BLaER1 (cell line): ENCODE results near the gene CHN2.

ENCODE experiments used
- H3K27ac ChIP-seq: shearing (Covaris generic); formaldehyde crosslinking; 2 replicates; pipeline ENCODE4 v1.8.1; 2022
- H3K27me3 ChIP-seq: shearing (Covaris generic); formaldehyde crosslinking; 2 replicates; pipeline ENCODE4 v1.8.1; 2022
- H3K36me3 ChIP-seq: shearing (Covaris generic); formaldehyde crosslinking; 2 replicates; pipeline ENCODE4 v1.8.1; 2022
- H3K4me1 ChIP-seq: shearing (Covaris generic); formaldehyde crosslinking; 2 replicates; pipeline ENCODE4 v1.8.1; 2022
- H3K4me2 ChIP-seq: shearing (Covaris generic); formaldehyde crosslinking; 2 replicates; pipeline ENCODE4 v1.8.1; 2022
- H3K4me3 ChIP-seq: shearing (Covaris generic); formaldehyde crosslinking; 2 replicates; pipeline ENCODE4 v1.8.1; 2022
- H3K9ac ChIP-seq: shearing (Covaris generic); formaldehyde crosslinking; 2 replicates; pipeline ENCODE4 v1.8.1; 2022
- H3K9me3 ChIP-seq: shearing (Covaris generic); formaldehyde crosslinking; 2 replicates; pipeline ENCODE4 v1.8.1; 2022
- H4K20me1 ChIP-seq: shearing (Covaris generic); formaldehyde crosslinking; 2 replicates; pipeline ENCODE4 v1.8.1; 2022
- Cebpa-rat ChIP-seq: shearing (Covaris generic); IDR thresholded peaks from 2 replicates; pipeline ENCODE4 v1.8.1; 2022

Gene CHN2

GRCh38 chr7:29265208-29265923 lies 70.8 kb downstream of the CHN2 start:
- no peak for TF ChIP-seq Cebpa-rat
- H4K20me1 ChIP-seq = no peaks in the 10 kb centered on the region
- H3K27ac ChIP-seq = no peak overlapping the region
- peaks cover 6% of the 10 kb centered on the region; the same call in 1 of the 2 replicates for H3K4me1 ChIP-seq
- no peaks in the 10 kb centered on the region for H3K36me3 ChIP-seq
- peaks cover 16% of the 10 kb centered on the region for H3K9me3 ChIP-seq
- H3K4me2 ChIP-seq = no peak overlapping the region; the same call in 1 of the 2 replicates
- no peaks in the 10 kb centered on the region for H3K27me3 ChIP-seq
- no peak overlapping the region for H3K9ac ChIP-seq
- no peak overlapping the region for H3K4me3 ChIP-seq

GRCh38 chr7:29269935-29270334 lies 75.4 kb downstream of the CHN2 start:
- peaks cover 6% of the 10 kb centered on the region; the same call in 1 of the 2 replicates for H3K4me1 ChIP-seq
- no peak overlapping the region for H3K4me2 ChIP-seq
- no peak overlapping the region for H3K9ac ChIP-seq
- TF ChIP-seq Cebpa-rat = no peak
- no peak overlapping the region for H3K27ac ChIP-seq
- H3K9me3 ChIP-seq = no peaks in the 10 kb centered on the region
- no peaks in the 10 kb centered on the region for H3K27me3 ChIP-seq
- no peak overlapping the region for H3K4me3 ChIP-seq
- no peaks in the 10 kb centered on the region for H4K20me1 ChIP-seq
- no peaks in the 10 kb centered on the region for H3K36me3 ChIP-seq

- no peak for TF ChIP-seq Cebpa-rat
- Histone ChIP-seq H4K20me1 (no peaks in the 10 kb centered on the region), H3K27me3 (no peaks in the 10 kb centered on the region), H3K9me3 (no peaks in the 10 kb centered on the region), H3K4me2 (no peak overlapping the region), H3K9ac (no peak overlapping the region), H3K36me3 (no peaks in the 10 kb centered on the region), H3K27ac (no peak overlapping the region), H3K4me3 (no peak overlapping the region), H3K4me1 (0 out of 2 replicates have a peak, but pooled peaks cover 3% of the 10 kb centered on the region)
These were observed 76.2 kb downstream of the CHN2 start for GRCh38 chr7:29270594-29271318.

GRCh38 chr7:29271319-29271658 lies 76.7 kb downstream of the CHN2 start:
- H3K9me3 ChIP-seq = no peaks in the 10 kb centered on the region
- H3K27me3 ChIP-seq = no peaks in the 10 kb centered on the region
- no peak overlapping the region for H3K4me3 ChIP-seq
- H3K4me1 ChIP-seq = 0 out of 2 replicates have a peak, but pooled peaks cover 8% of the 10 kb centered on the region
- H3K27ac ChIP-seq = no peak overlapping the region
- H3K36me3 ChIP-seq = no peaks in the 10 kb centered on the region
- no peak overlapping the region for H3K9ac ChIP-seq
- H4K20me1 ChIP-seq = no peaks in the 10 kb centered on the region
- H3K4me2 ChIP-seq = no peak overlapping the region
- no peak for TF ChIP-seq Cebpa-rat

- Histone ChIP-seq H3K9me3 (no peaks in the 10 kb centered on the region), H4K20me1 (no peaks in the 10 kb centered on the region), H3K36me3 (no peaks in the 10 kb centered on the region), H3K27ac (no peak overlapping the region), H3K4me3 (no peak overlapping the region), H3K27me3 (no peaks in the 10 kb centered on the region), H3K4me1 (peaks cover 15% of the 10 kb centered on the region; the same call in 1 of the 2 replicates), H3K9ac (no peak overlapping the region), H3K4me2 (no peak overlapping the region)
- TF ChIP-seq Cebpa-rat = no peak
These were observed 77.5 kb downstream of the CHN2 start for GRCh38 chr7:29272057-29272456.

GRCh38 chr7:29274146-29275017 lies 79.8 kb downstream of the CHN2 start:
- peaks cover 15% of the 10 kb centered on the region; the same call in 1 of the 2 replicates for H3K4me1 ChIP-seq

GRCh38 chr7:29275018-29275318 lies 80.4 kb downstream of the CHN2 start:
- peaks cover 15% of the 10 kb centered on the region; the same call in 1 of the 2 replicates for H3K4me1 ChIP-seq
- no peak overlapping the region for H3K4me2 ChIP-seq
- no peak overlapping the region for H3K9ac ChIP-seq
- H3K4me3 ChIP-seq = no peak overlapping the region
- no peaks in the 10 kb centered on the region for H3K36me3 ChIP-seq
- H3K9me3 ChIP-seq = no peaks in the 10 kb centered on the region
- no peaks in the 10 kb centered on the region for H4K20me1 ChIP-seq
- no peak for TF ChIP-seq Cebpa-rat
- H3K27me3 ChIP-seq = no peaks in the 10 kb centered on the region
- H3K27ac ChIP-seq = no peak overlapping the region

More at GRCh38 chr7:29274146-29275017, 79.8 kb downstream of the CHN2 start:
- Histone ChIP-seq H3K27ac (no peak overlapping the region), H3K27me3 (no peaks in the 10 kb centered on the region), H3K4me3 (no peak overlapping the region), H3K9ac (no peak overlapping the region), H3K4me2 (no peak overlapping the region), H3K36me3 (no peaks in the 10 kb centered on the region), H4K20me1 (no peaks in the 10 kb centered on the region), H3K9me3 (no peaks in the 10 kb centered on the region)
- no peak for TF ChIP-seq Cebpa-rat

GRCh38 chr7:29275493-29275892 lies 80.9 kb downstream of the CHN2 start:
- TF ChIP-seq Cebpa-rat = no peak
- no peak overlapping the region for H3K4me3 ChIP-seq
- H3K27ac ChIP-seq = no peak overlapping the region
- no peak overlapping the region for H3K9ac ChIP-seq
- H4K20me1 ChIP-seq = no peaks in the 10 kb centered on the region
- H3K36me3 ChIP-seq = no peaks in the 10 kb centered on the region
- H3K27me3 ChIP-seq = no peaks in the 10 kb centered on the region
- peaks cover 15% of the 10 kb centered on the region; the same call in 1 of the 2 replicates for H3K4me1 ChIP-seq
- H3K4me2 ChIP-seq = no peak overlapping the region; the same call in 1 of the 2 replicates
- no peaks in the 10 kb centered on the region for H3K9me3 ChIP-seq

GRCh38 chr7:29276199-29276598 lies 81.6 kb downstream of the CHN2 start:
- no peaks in the 10 kb centered on the region for H3K27me3 ChIP-seq
- no peaks in the 10 kb centered on the region for H4K20me1 ChIP-seq
- H3K9ac ChIP-seq = no peak overlapping the region
- no peak overlapping the region for H3K4me2 ChIP-seq
- peaks cover 15% of the 10 kb centered on the region; the same call in 1 of the 2 replicates for H3K4me1 ChIP-seq
- H3K4me3 ChIP-seq = no peak overlapping the region
- no peaks in the 10 kb centered on the region for H3K36me3 ChIP-seq
- no peak for TF ChIP-seq Cebpa-rat
- H3K27ac ChIP-seq = no peak overlapping the region
- no peaks in the 10 kb centered on the region for H3K9me3 ChIP-seq
